Activated naive CD4-positive, alpha-beta T cell treated with Interleukin-2 at 50 U/mL for 16 hours (primary cell): Measurements from ENCODE around the gene FAM53B.
"Not testable (repeated sequence)": the region's sequence is repeated elsewhere in the genome, so short reads cannot be mapped to it uniquely, and the experiment has no call there.

Experiments used
- DNase-seq: peaks from one replicate; pipeline ENCODE4 v3.0.0-alpha.2; 2020

The FAM53B gene

GRCh38 chr10:124592736-124593430 lies 151.3 kb downstream of the FAM53B start:
- DNase-seq = no peak

GRCh38 chr10:124592101-124592500 lies 152.1 kb downstream of the FAM53B start:
- no peak for DNase-seq

- DNase-seq = no peak
Observed at GRCh38 chr10:124591123-124591495, 153.1 kb downstream of the FAM53B start.

- DNase-seq = no peak
Observed at GRCh38 chr10:124590216-124591122, 153.7 kb downstream of the FAM53B start.

GRCh38 chr10:124589491-124590041 lies 154.6 kb downstream of the FAM53B start:
- DNase-seq = no peak

- DNase-seq = no peak
Observed at GRCh38 chr10:124588736-124589490, 155.3 kb downstream of the FAM53B start.

- not testable (repeated sequence) for DNase-seq
Observed at GRCh38 chr10:124588341-124588735, 155.8 kb downstream of the FAM53B start.

- no peak for DNase-seq
Observed at GRCh38 chr10:124587811-124588211, 156.4 kb downstream of the FAM53B start.

GRCh38 chr10:124586142-124586541 lies 158.0 kb downstream of the FAM53B start:
- no peak for DNase-seq

GRCh38 chr10:124579011-124579399 lies 165.2 kb downstream of the FAM53B start:
- DNase-seq = no peak

- no peak for DNase-seq
Observed at GRCh38 chr10:124578231-124579010, 165.8 kb downstream of the FAM53B start.

GRCh38 chr10:124577651-124578050 lies 166.5 kb downstream of the FAM53B start:
- no peak for DNase-seq

GRCh38 chr10:124576526-124577420 lies 167.4 kb downstream of the FAM53B start:
- no peak for DNase-seq

- no peak for DNase-seq
Observed at GRCh38 chr10:124575107-124576035, 168.8 kb downstream of the FAM53B start.

GRCh38 chr10:124574456-124575070 lies 169.6 kb downstream of the FAM53B start:
- DNase-seq = no peak

GRCh38 chr10:124573726-124574455 lies 170.3 kb downstream of the FAM53B start:
- DNase-seq = no peak

- no peak for DNase-seq
Observed at GRCh38 chr10:124572751-124573150, 171.4 kb downstream of the FAM53B start.

- DNase-seq = no peak
Observed at GRCh38 chr10:124570646-124571045, 173.5 kb downstream of the FAM53B start.
